Measurements from ENCODE around the gene BPGM.

Gene BPGM

GRCh38 chr7:134612197-134612596 lies 34.5 kb upstream of the BPGM start:
- no peak overlapping the region for H3K27ac ChIP-seq (ENCODE audit: insufficient read depth in 1 of 2, low read depth in 1 of 2, low read length in 2 of 2, poor library complexity in 1 of 2, severe bottlenecking in 2 of 2)
- peaks cover 0 to 2% (median 0%) of the 10 kb centered on the region in 5 experiments for H3K9me3 ChIP-seq (ENCODE audit: control extremely low read depth in 1 of 5, control insufficient read depth in 4 of 5, insufficient read depth in 2 of 5, low read depth in 1 of 5, low read length in 4 of 5)
- peaks cover 0 to 5% (median 0%) of the 10 kb centered on the region in 5 experiments for H3K27me3 ChIP-seq (replicated peaks in 2 of 5; ENCODE audit: control insufficient read depth in 4 of 5, insufficient read depth in 5 of 5, low read length in 4 of 5)
- POLR2A ChIA-PET, result no interaction called here
- H3K4me1 ChIP-seq (ENCODE audit: control extremely low read depth in 1 of 4, control insufficient read depth in 4 of 4, insufficient read depth in 4 of 4, low read length in 3 of 4), result peaks cover 0 to 8% (median 0%) of the 10 kb centered on the region in 4 experiments
- no peak overlapping the region for H3K4me3 ChIP-seq (ENCODE audit: control insufficient read depth in 1 of 7, extremely low read depth in 1 of 7, insufficient read depth in 4 of 7, low read depth in 2 of 7, low read length in 6 of 7)
- CTCF ChIA-PET, result interaction anchor here (0.8 to 7.3 kb wide), 7 partner anchors 8 to 97 kb away, joined by 3 to 46 read pairs (median 5); no protein-coding TSS in a partner anchor
- no peaks in the 10 kb centered on the region for H3K36me3 ChIP-seq (ENCODE audit: control insufficient read depth in 4 of 4, insufficient read depth in 4 of 4, low read length in 3 of 4)
- WGBS (ENCODE audit: insufficient coverage), result 100% methylated on average over 2 of the region's 2 CpGs
- no peak for DNase-seq

GRCh38 chr7:134613623-134614347 lies 32.9 kb upstream of the BPGM start:
- peak in 2 of 3 donors; percentile 20 to 31 for DNase-seq
- no peak overlapping the region for H3K27ac ChIP-seq (ENCODE audit: insufficient read depth in 1 of 2, low read depth in 1 of 2, low read length in 2 of 2, poor library complexity in 1 of 2, severe bottlenecking in 2 of 2)
- 0% methylated on average over 2 of the region's 3 CpGs for WGBS (ENCODE audit: insufficient coverage)

GRCh38 chr7:134616611-134617010 lies 30.0 kb upstream of the BPGM start:
- no peak for DNase-seq
- CTCF ChIA-PET, result interaction anchor here (1.0 to 1.5 kb wide), 3 partner anchors 9 to 183 kb away, joined by 3 to 5 read pairs (median 3); no protein-coding TSS in a partner anchor

More at GRCh38 chr7:134613623-134614347, 32.9 kb upstream of the BPGM start:
- H3K9me3 ChIP-seq (ENCODE audit: control extremely low read depth in 1 of 5, control insufficient read depth in 4 of 5, insufficient read depth in 2 of 5, low read depth in 1 of 5, low read length in 4 of 5), result peaks cover 0 to 2% (median 0%) of the 10 kb centered on the region in 5 experiments
- ChIA-PET CTCF (interaction anchor here (1.1 to 2.3 kb wide), 4 partner anchors 10 to 100 kb away, joined by 3 to 9 read pairs (median 4); no protein-coding TSS in a partner anchor), POLR2A (no interaction called here)
- H3K4me1 ChIP-seq (ENCODE audit: control extremely low read depth in 1 of 4, control insufficient read depth in 4 of 4, insufficient read depth in 4 of 4, low read length in 3 of 4), result peaks cover 0 to 8% (median 0%) of the 10 kb centered on the region in 4 experiments
- H3K4me3 ChIP-seq (ENCODE audit: control insufficient read depth in 1 of 7, extremely low read depth in 1 of 7, insufficient read depth in 4 of 7, low read depth in 2 of 7, low read length in 6 of 7), result no peak overlapping the region
- H3K27me3 ChIP-seq (replicated peaks in 2 of 5; ENCODE audit: control insufficient read depth in 4 of 5, insufficient read depth in 5 of 5, low read length in 4 of 5), result peaks cover 0 to 4% (median 0%) of the 10 kb centered on the region in 5 experiments
- H3K36me3 ChIP-seq (ENCODE audit: control insufficient read depth in 4 of 4, insufficient read depth in 4 of 4, low read length in 3 of 4), result no peaks in the 10 kb centered on the region

GRCh38 chr7:134618756-134619530 lies 27.7 kb upstream of the BPGM start:
- ChIA-PET CTCF (interaction anchor here (1.5 kb wide), 2 partner anchors 11 to 13 kb away, joined by 3 to 4 read pairs; no protein-coding TSS in a partner anchor), POLR2A (no interaction called here)
- Histone ChIP-seq H3K9me3 (ENCODE audit: control extremely low read depth in 1 of 5, control insufficient read depth in 4 of 5, insufficient read depth in 2 of 5, low read depth in 1 of 5, low read length in 4 of 5) (no peaks in the 10 kb centered on the region), H3K27ac (ENCODE audit: insufficient read depth in 1 of 2, low read depth in 1 of 2, low read length in 2 of 2, poor library complexity in 1 of 2, severe bottlenecking in 2 of 2) (no peak overlapping the region), H3K4me3 (ENCODE audit: control insufficient read depth in 1 of 7, extremely low read depth in 1 of 7, insufficient read depth in 4 of 7, low read depth in 2 of 7, low read length in 6 of 7) (no peak overlapping the region), H3K27me3 (replicated peaks in 2 of 5; ENCODE audit: control insufficient read depth in 4 of 5, insufficient read depth in 5 of 5, low read length in 4 of 5) (peaks cover 0 to 3% (median 1%) of the 10 kb centered on the region in 5 experiments), H3K4me1 (ENCODE audit: control extremely low read depth in 1 of 4, control insufficient read depth in 4 of 4, insufficient read depth in 4 of 4, low read length in 3 of 4) (peaks cover 0 to 4% (median 0%) of the 10 kb centered on the region in 4 experiments), H3K36me3 (ENCODE audit: control insufficient read depth in 4 of 4, insufficient read depth in 4 of 4, low read length in 3 of 4) (no peaks in the 10 kb centered on the region)
- 92% methylated on average over 5 of the region's 5 CpGs for WGBS (ENCODE audit: insufficient coverage)
- DNase-seq, result peak in 2 of 3 donors; percentile 31 to 35

More at GRCh38 chr7:134616611-134617010, 30.0 kb upstream of the BPGM start:
- 100% methylated on average over 2 of the region's 2 CpGs for WGBS (ENCODE audit: insufficient coverage)
- H3K4me1 ChIP-seq (ENCODE audit: control extremely low read depth in 1 of 4, control insufficient read depth in 4 of 4, insufficient read depth in 4 of 4, low read length in 3 of 4), result peaks cover 0 to 8% (median 0%) of the 10 kb centered on the region in 4 experiments
- POLR2A ChIA-PET, result no interaction called here
- peaks cover 0 to 1% (median 0%) of the 10 kb centered on the region in 5 experiments for H3K27me3 ChIP-seq (replicated peaks in 2 of 5; ENCODE audit: control insufficient read depth in 4 of 5, insufficient read depth in 5 of 5, low read length in 4 of 5)
- H3K9me3 ChIP-seq (ENCODE audit: control extremely low read depth in 1 of 5, control insufficient read depth in 4 of 5, insufficient read depth in 2 of 5, low read depth in 1 of 5, low read length in 4 of 5), result peaks cover 0 to 2% (median 0%) of the 10 kb centered on the region in 5 experiments
- H3K36me3 ChIP-seq (ENCODE audit: control insufficient read depth in 4 of 4, insufficient read depth in 4 of 4, low read length in 3 of 4), result no peaks in the 10 kb centered on the region
- H3K27ac ChIP-seq (ENCODE audit: insufficient read depth in 1 of 2, low read depth in 1 of 2, low read length in 2 of 2, poor library complexity in 1 of 2, severe bottlenecking in 2 of 2), result no peak overlapping the region
- no peak overlapping the region for H3K4me3 ChIP-seq (ENCODE audit: control insufficient read depth in 1 of 7, extremely low read depth in 1 of 7, insufficient read depth in 4 of 7, low read depth in 2 of 7, low read length in 6 of 7)

- H3K4me3 ChIP-seq (ENCODE audit: control insufficient read depth in 1 of 7, extremely low read depth in 1 of 7, insufficient read depth in 4 of 7, low read depth in 2 of 7, low read length in 6 of 7), result no peak overlapping the region
- CTCF ChIA-PET, result interaction anchor here (1.4 to 1.8 kb wide), 5 partner anchors 8 to 67 kb away, joined by 3 to 4 read pairs (median 4); no protein-coding TSS in a partner anchor
- POLR2A ChIA-PET, result no interaction called here
- H3K4me1 ChIP-seq (ENCODE audit: control extremely low read depth in 1 of 4, control insufficient read depth in 4 of 4, insufficient read depth in 4 of 4, low read length in 3 of 4), result no peaks in the 10 kb centered on the region
- peaks cover 0 to 3% (median 1%) of the 10 kb centered on the region in 5 experiments for H3K27me3 ChIP-seq (replicated peaks in 2 of 5; ENCODE audit: control insufficient read depth in 4 of 5, insufficient read depth in 5 of 5, low read length in 4 of 5)
- H3K27ac ChIP-seq (ENCODE audit: insufficient read depth in 1 of 2, low read depth in 1 of 2, low read length in 2 of 2, poor library complexity in 1 of 2, severe bottlenecking in 2 of 2), result no peak overlapping the region
- H3K9me3 ChIP-seq (ENCODE audit: control extremely low read depth in 1 of 5, control insufficient read depth in 4 of 5, insufficient read depth in 2 of 5, low read depth in 1 of 5, low read length in 4 of 5), result no peaks in the 10 kb centered on the region
- no peaks in the 10 kb centered on the region for H3K36me3 ChIP-seq (ENCODE audit: control insufficient read depth in 4 of 4, insufficient read depth in 4 of 4, low read length in 3 of 4)
- WGBS (ENCODE audit: insufficient coverage), result 90% methylated on average over 2 of the region's 2 CpGs
- DNase-seq, result no peak
Measured at GRCh38 chr7:134619627-134620331, 26.9 kb upstream of the BPGM start.

GRCh38 chr7:134622303-134622995 lies 24.2 kb upstream of the BPGM start:
- WGBS (ENCODE audit: insufficient coverage), result 83% methylated on average over 4 of the region's 7 CpGs
- POLR2A ChIA-PET, result no interaction called here
- Histone ChIP-seq H3K4me3 (ENCODE audit: control insufficient read depth in 1 of 7, extremely low read depth in 1 of 7, insufficient read depth in 4 of 7, low read depth in 2 of 7, low read length in 6 of 7) (no peak overlapping the region), H3K9me3 (ENCODE audit: control extremely low read depth in 1 of 5, control insufficient read depth in 4 of 5, insufficient read depth in 2 of 5, low read depth in 1 of 5, low read length in 4 of 5) (no peaks in the 10 kb centered on the region), H3K4me1 (ENCODE audit: control extremely low read depth in 1 of 4, control insufficient read depth in 4 of 4, insufficient read depth in 4 of 4, low read length in 3 of 4) (no peaks in the 10 kb centered on the region), H3K27me3 (replicated peaks in 2 of 5; ENCODE audit: control insufficient read depth in 4 of 5, insufficient read depth in 5 of 5, low read length in 4 of 5) (peaks cover 0 to 8% (median 1%) of the 10 kb centered on the region in 5 experiments), H3K27ac (ENCODE audit: insufficient read depth in 1 of 2, low read depth in 1 of 2, low read length in 2 of 2, poor library complexity in 1 of 2, severe bottlenecking in 2 of 2) (no peak overlapping the region), H3K36me3 (ENCODE audit: control insufficient read depth in 4 of 4, insufficient read depth in 4 of 4, low read length in 3 of 4) (no peaks in the 10 kb centered on the region)
- CTCF ChIA-PET, result interaction anchor here (1.1 kb wide), 1 partner anchor 75 kb away, joined by 3 read pairs; no protein-coding TSS in a partner anchor
- no peak for DNase-seq

All from common myeloid progenitor, CD34-positive (primary cell).